ENCODE measurements around the gene GAB3.

DNA sequence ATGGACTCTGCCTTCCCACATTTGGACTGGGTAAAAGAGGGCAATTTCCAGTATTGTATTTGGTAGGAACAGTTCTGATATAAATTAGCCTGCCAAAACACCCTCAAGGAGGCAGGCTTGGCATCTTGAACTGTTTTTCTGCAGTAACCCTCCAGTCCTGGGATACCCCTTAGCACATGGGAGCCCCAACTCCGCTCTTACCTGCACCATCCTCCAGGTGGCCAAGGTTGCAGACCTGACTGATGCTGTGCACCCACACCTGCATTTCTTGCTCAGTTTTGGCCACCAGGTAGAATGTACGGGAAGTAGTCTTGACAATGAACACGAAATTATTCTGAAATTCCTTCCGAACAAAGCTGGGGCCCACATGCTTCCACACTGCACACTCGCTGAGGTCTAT, 35.1 kb downstream of the GAB3 start:
- TF ChIP-seq, protein P1, sequence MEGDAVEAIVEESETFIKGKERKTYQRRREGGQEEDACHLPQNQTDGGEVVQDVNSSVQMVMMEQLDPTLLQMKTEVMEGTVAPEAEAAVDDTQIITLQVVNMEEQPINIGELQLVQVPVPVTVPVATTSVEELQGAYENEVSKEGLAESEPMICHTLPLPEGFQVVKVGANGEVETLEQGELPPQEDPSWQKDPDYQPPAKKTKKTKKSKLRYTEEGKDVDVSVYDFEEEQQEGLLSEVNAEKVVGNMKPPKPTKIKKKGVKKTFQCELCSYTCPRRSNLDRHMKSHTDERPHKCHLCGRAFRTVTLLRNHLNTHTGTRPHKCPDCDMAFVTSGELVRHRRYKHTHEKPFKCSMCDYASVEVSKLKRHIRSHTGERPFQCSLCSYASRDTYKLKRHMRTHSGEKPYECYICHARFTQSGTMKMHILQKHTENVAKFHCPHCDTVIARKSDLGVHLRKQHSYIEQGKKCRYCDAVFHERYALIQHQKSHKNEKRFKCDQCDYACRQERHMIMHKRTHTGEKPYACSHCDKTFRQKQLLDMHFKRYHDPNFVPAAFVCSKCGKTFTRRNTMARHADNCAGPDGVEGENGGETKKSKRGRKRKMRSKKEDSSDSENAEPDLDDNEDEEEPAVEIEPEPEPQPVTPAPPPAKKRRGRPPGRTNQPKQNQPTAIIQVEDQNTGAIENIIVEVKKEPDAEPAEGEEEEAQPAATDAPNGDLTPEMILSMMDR (IDR thresholded peaks at IDR 0.05): no peak
- TF ChIP-seq POLR2A (IDR thresholded peaks at IDR 0.05): no peak
